G401 (cell line): ENCODE data around the gene EDRF1. TPM values are rescaled to one million over a fixed set of nuclear protein-coding genes. Genes with fewer than 3 reads are reported as not detected.

Source experiments
- DNase-seq: peaks from one replicate; pipeline ENCODE4 v3.0.0-alpha.2; 2015; ENCODE audit warnings: low spot score
- in situ Hi-C: cut with HindIII; loops from 2 replicates; pipeline ENCODE4 v1.10.0; 2016; ENCODE audit warnings: low sequenced_read_pairs, mixed read lengths
- total RNA-seq: library from RNA; depleted of rRNA; stranded (reverse); fragments of >200 nt; shearing (Covaris generic); gene quantifications from 2 replicates; pipeline ENCODE4 v1.2.3, GENCODE V29; 2014

Gene EDRF1
- total RNA-seq, 1 experiment from 2014 or later, result 31.1 TPM

GRCh38 chr10:125781374-125781773 lies 61.9 kb downstream of the EDRF1 start:
- DNase-seq, result no peak
- in situ Hi-C loops, result no loop called here

GRCh38 chr10:125782054-125782453 lies 62.5 kb downstream of the EDRF1 start:
- in situ Hi-C loops, result no loop called here
- no peak for DNase-seq

GRCh38 chr10:125782616-125783015 lies 63.1 kb downstream of the EDRF1 start:
- DNase-seq, result no peak
- in situ Hi-C loops, result no loop called here

GRCh38 chr10:125783408-125783807 lies 63.9 kb downstream of the EDRF1 start:
- in situ Hi-C loops, result no loop called here

GRCh38 chr10:125783957-125784356 lies 64.4 kb downstream of the EDRF1 start:
- DNase-seq, result no peak

More at GRCh38 chr10:125783408-125783807, 63.9 kb downstream of the EDRF1 start:
- no peak for DNase-seq

GRCh38 chr10:125785791-125786190 lies 66.3 kb downstream of the EDRF1 start:
- DNase-seq, result no peak

More at GRCh38 chr10:125783957-125784356, 64.4 kb downstream of the EDRF1 start:
- in situ Hi-C loops, result no loop called here

GRCh38 chr10:125788156-125789034 lies 68.9 kb downstream of the EDRF1 start:
- in situ Hi-C loops, result no loop called here
- DNase-seq, result no peak

More at GRCh38 chr10:125785791-125786190, 66.3 kb downstream of the EDRF1 start:
- in situ Hi-C loops, result no loop called here

- in situ Hi-C loops, result no loop called here
- no peak for DNase-seq
Measured at GRCh38 chr10:125792342-125793300, 73.1 kb downstream of the EDRF1 start.

- in situ Hi-C loops, result no loop called here
- peak; percentile 16 for DNase-seq
Measured at GRCh38 chr10:125795128-125795527, 75.6 kb downstream of the EDRF1 start.

GRCh38 chr10:125795637-125796190 lies 76.2 kb downstream of the EDRF1 start:
- in situ Hi-C loops, result no loop called here
- no peak for DNase-seq

- in situ Hi-C loops, result no loop called here
- DNase-seq, result no peak
Measured at GRCh38 chr10:125797424-125797823, 77.9 kb downstream of the EDRF1 start.

GRCh38 chr10:125797994-125798662 lies 78.6 kb downstream of the EDRF1 start:
- in situ Hi-C loops, result no loop called here
- no peak for DNase-seq

GRCh38 chr10:125799451-125800182 lies 80.1 kb downstream of the EDRF1 start:
- no peak for DNase-seq
- in situ Hi-C loops, result no loop called here

- no peak for DNase-seq
- in situ Hi-C loops, result no loop called here
Measured at GRCh38 chr10:125801574-125801973, 82.1 kb downstream of the EDRF1 start.

- DNase-seq, result no peak
- in situ Hi-C loops, result no loop called here
Measured at GRCh38 chr10:125802131-125802530, 82.6 kb downstream of the EDRF1 start.

- no peak for DNase-seq
- in situ Hi-C loops, result no loop called here
Measured at GRCh38 chr10:125802739-125803138, 83.2 kb downstream of the EDRF1 start.

GRCh38 chr10:125808047-125808446 lies 88.5 kb downstream of the EDRF1 start:
- in situ Hi-C loops, result no loop called here
- DNase-seq, result no peak

- no peak for DNase-seq
- in situ Hi-C loops, result no loop called here
Measured at GRCh38 chr10:125811251-125811650, 91.7 kb downstream of the EDRF1 start.
